Activated CD8-positive, alpha-beta memory T cell treated with anti-CD3 and anti-CD28 coated beads for 24 hours (primary cell): ENCODE measurements around the gene PRM1.

Experiments used
- DNase-seq: peaks from one replicate; pipeline ENCODE4 v3.0.0-alpha.2; 2020

Gene PRM1

DNA sequence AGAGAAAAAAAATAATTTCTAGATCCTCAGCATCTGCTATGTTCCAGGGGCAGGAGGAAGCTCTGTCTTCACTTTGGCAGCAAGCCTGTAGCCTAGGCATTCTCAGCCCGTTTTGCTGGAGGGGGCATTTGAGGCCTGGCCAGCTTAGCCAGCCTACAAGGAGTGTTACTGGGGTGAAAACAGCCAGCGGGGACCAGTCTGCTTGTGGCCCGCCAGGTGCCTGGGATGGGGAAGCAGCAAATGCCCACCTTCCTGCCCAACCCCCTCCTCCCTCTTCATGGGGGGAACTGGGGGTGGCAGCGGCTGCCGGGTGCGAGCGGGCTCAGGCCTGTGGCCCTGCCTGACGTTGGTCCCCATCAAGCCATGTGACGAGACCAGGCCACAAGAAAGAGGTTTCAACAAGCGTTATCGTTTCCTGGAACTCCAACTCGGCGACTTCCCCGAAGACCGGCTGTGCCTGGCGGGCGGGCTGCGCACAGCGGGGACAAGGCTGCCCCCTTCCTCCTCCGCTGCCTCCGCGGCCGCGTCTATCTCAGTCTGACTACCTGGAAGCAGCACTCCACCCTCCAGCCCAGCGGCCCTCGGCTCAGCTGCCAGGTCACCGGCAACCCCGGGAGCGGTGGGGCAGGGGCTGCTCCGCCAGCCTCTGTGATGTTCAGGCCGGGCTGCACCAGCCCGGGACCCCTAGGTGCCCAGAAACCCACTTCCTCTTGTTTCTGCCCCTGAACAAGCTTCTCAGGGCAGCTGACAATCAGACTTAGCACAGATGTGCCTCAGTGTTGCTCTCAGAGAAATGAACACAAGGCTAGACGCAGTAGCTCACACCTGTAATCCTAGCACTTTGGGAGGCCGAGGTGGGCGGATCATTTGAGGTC is 48.0 kb downstream of the PRM1 start:
- DNase-seq, result peak; percentile 96

DNA sequence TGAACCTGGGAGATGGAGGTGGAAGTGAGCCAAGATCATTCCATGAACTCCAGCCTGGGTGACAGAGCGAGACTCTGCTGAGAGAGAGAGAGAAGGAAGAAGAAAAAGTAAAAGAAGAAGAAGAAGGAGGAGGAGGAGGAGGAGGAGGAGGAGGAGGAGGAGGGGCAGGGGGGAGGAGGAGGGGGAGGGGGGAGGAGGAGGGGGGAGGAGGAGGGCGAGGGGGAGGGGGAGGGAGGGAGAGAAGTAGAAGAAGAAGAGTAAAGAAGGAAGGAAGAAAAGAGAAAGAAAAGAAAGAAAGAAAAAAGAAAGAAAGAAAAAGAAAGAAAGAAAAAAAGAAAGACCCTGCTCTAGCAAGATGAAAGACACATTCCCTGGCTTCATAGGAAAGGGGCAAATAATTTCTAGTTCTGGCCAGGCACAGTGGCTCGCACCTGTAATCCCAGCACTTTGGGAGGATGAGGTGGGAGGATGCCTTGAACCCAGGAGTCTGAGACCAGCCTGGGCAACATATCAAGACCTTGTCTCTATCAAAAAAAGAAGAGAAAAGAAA is 48.8 kb downstream of the PRM1 start:
- no peak for DNase-seq

DNA sequence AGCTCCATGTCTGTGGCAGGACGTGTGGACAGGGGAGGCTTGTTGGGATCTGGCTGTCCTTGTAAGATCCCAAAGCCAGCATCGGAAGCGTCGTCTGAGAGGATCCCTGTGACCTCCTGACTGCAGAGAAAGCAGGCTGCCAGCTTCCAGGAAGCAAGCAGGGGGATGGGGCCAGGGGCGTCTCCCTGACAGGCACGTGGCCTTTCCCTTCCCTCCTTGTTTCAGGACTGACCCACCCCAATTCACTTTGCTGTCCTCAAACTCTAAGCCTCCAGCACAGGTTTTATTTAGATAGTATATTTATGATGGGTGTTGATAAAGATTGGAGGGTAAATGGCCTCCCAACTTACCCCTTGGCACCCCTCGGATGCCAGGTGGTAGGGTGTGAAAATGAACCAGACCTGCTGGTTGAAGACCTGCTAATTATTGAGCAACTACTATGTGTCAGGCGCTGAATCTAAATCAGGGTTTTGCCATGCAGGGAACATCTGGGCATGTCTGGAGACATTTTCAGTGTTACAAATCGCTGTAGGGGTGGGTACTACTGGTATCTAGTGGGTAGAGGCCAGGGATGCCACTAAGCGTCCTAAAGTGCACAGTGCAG is 49.7 kb downstream of the PRM1 start:
- no peak for DNase-seq
